ENCODE data around the gene TIE1. TPM values are rescaled to one million over a fixed set of nuclear protein-coding genes. Genes with fewer than 3 reads are reported as not detected.

Gene TIE1
- total and polyA plus RNA-seq, 9 of the 15 experiments (the other 6 are each of a cell fraction or from before 2014, with no cell fraction given) = 0.07 to 0.49 (median 0.14) TPM; not detected in 4

- intact Hi-C loops (cut with micrococcal nuclease) (no loop called here), in situ Hi-C loops (cut with MboI) (no loop called here)
- ChIA-PET POLR2A (no interaction called here), CTCF (ENCODE audit: low intra/inter-chr PET ratio) (interaction anchor here (0.7 kb wide), 1 partner anchor 837 kb away, joined by 3 read pairs; no protein-coding TSS in a partner anchor)
- ATAC-seq (no peak), FAIRE-seq (no peak), DNase-seq (ENCODE audit: extremely low read depth in 1 of 4, low spot score in 3 of 4) (no peak)
- no peak overlapping the region for H2AFZ ChIP-seq (ENCODE audit: low read depth, low read length)
- H3K27ac ChIP-seq (ENCODE audit: extremely low read depth, low read depth, low read length) = no peak overlapping the region
- H3K79me2 ChIP-seq (ENCODE audit: control insufficient read depth, insufficient read depth, low read length) = no peaks in the 10 kb centered on the region
- TF ChIP-seq ZC3H4 (CRISPR knock-in tag; IDR thresholded peaks at IDR 0.05; ENCODE audit: borderline replicate concordance) (no peak), JUND (IDR thresholded peaks at IDR 0.05; ENCODE audit: borderline replicate concordance, low read depth, low read length) (peak; percentile 60; the same call in 1 of the 2 replicates), JUND (tag; IDR thresholded peaks at IDR 0.05; ENCODE audit: borderline replicate concordance, low read depth, low read length) (0 out of 3 replicates have a peak, but pooled peaks have one; percentile 21), CEBPG (CRISPR knock-in tag; IDR thresholded peaks at IDR 0.05) (no peak), CEBPG (tag; conservative IDR thresholded peaks at IDR 0.05 in 1 of 2, IDR thresholded peaks at IDR 0.05 in 1 of 2) (no peak), FOSL1 (tag; conservative IDR thresholded peaks at IDR 0.05) (peak; percentile 75), ARID1B (IDR thresholded peaks at IDR 0.05) (0 out of 2 replicates have a peak, but pooled peaks have one; percentile 36), ATF3 (IDR thresholded peaks at IDR 0.05) (peak; percentile 65), ATF3 (CRISPR knock-in tag; conservative IDR thresholded peaks at IDR 0.05) (no peak), SMARCA4 (IDR thresholded peaks at IDR 0.05) (0 out of 2 replicates have a peak, but pooled peaks have one; percentile 30)
- no peaks in the 10 kb centered on the region for H3K27me3 ChIP-seq (ENCODE audit: control insufficient read depth in 2 of 2, insufficient read depth in 2 of 2, low read length in 2 of 2)
- peaks cover 3 to 10% of the 10 kb centered on the region in 2 experiments for H3K4me1 ChIP-seq (replicated peaks in 1 of 2; ENCODE audit: control insufficient read depth in 2 of 2, insufficient read depth in 2 of 2, low read length in 2 of 2)
- WGBS (ENCODE audit: insufficient coverage, low coverage, missing lambda C conversion rate) = 63% methylated on average over 1 of the region's 1 CpG
- H3K9me1 ChIP-seq (ENCODE audit: control insufficient read depth, insufficient read depth, low read length) = no peaks in the 10 kb centered on the region
- no peak overlapping the region for H3K4me3 ChIP-seq
- H3K9me3 ChIP-seq (replicated peaks; ENCODE audit: control insufficient read depth, insufficient read depth, low read depth, low read length) = peaks cover 13% of the 10 kb centered on the region
- H3K4me2 ChIP-seq (ENCODE audit: insufficient read depth, low read length) = no peak overlapping the region
- H4K20me1 ChIP-seq (replicated peaks; ENCODE audit: control insufficient read depth, insufficient read depth, low read length) = no peaks in the 10 kb centered on the region
- H3K9ac ChIP-seq (ENCODE audit: insufficient read depth in 1 of 2, low read depth in 2 of 2, low read length in 2 of 2) = no peak overlapping the region
- H3K36me3 ChIP-seq (ENCODE audit: control insufficient read depth, insufficient read depth, low read length) = no peaks in the 10 kb centered on the region
- no TSS peak for BruUV-seq (replicated peaks)
Observed at GRCh38 chr1:43324810-43325209, 24.0 kb downstream of the TIE1 start.
